HEK293 (cell line): Measurements from ENCODE around the gene STPG2.

Source experiments
- CTCF ChIA-PET: fragments of 350-600 bp; formaldehyde crosslinking; extraction: SDS; loops from one replicate; lab custom pipeline; 2021; ENCODE audit warnings: antibody characterized with exemption; lab: Yijun Ruan, JAX
- POLR2A ChIA-PET: fragments of 300-600 bp; formaldehyde crosslinking; extraction: SDS; loops from one replicate; lab custom pipeline; 2020; ENCODE audit warnings: antibody characterized with exemption, inconsistent platforms; lab: Yijun Ruan, JAX
- H3K27ac ChIP-seq: fragments of 200-500 bp; sonication (Bioruptor generic); 2 replicates; pipeline ENCODE4 v1.5.1; 2014; ENCODE audit warnings: low read depth, low read length, control low read depth, inconsistent platforms; ENCODE audit errors: extremely low read depth
- H3K36me3 ChIP-seq, 2 experiments: fragments of 200-500 bp in 1 of 2; sonication (Bioruptor generic) in 1 of 2; 1 replicate in 1 of 2; 2 replicates in 1 of 2; pipeline ENCODE4 v1.5.1; 2014 to 2017; ENCODE audit warnings: inconsistent platforms in 2 of 2, low read length in 2 of 2; ENCODE audit not compliant: control insufficient read depth in 2 of 2, insufficient read depth in 1 of 2
- H3K4me1 ChIP-seq: fragments of 200-500 bp; sonication (Bioruptor generic); 2 replicates; pipeline ENCODE4 v1.5.1; 2014; ENCODE audit warnings: mild to moderate bottlenecking, low read length, inconsistent platforms; ENCODE audit not compliant: control insufficient read depth, insufficient read depth
- H3K4me3 ChIP-seq: 2 replicates; pipeline ENCODE4 v1.5.1; 2011; ENCODE audit warnings: low read depth, mild to moderate bottlenecking, control low read depth, low read length, moderate library complexity
- H3K9me3 ChIP-seq: fragments of 200-500 bp; sonication (Bioruptor generic); 2 replicates; pipeline ENCODE4 v1.5.1; 2014; ENCODE audit warnings: low read depth, low read length, inconsistent platforms; ENCODE audit not compliant: control insufficient read depth, insufficient read depth
- GLIS1 ChIP-seq: fragments of 450-650 bp; formaldehyde crosslinking; IDR thresholded peaks from 2 replicates; pipeline ENCODE4 v1.5.1; 2016; ENCODE audit warnings: missing biosample characterization, missing genetic modification characterization
- REPIN1 ChIP-seq: fragments of 450-650 bp; formaldehyde crosslinking; IDR thresholded peaks from 2 replicates; pipeline ENCODE4 v1.5.1; 2017; ENCODE audit warnings: missing biosample characterization, missing genetic modification characterization, low read depth
- SP2 ChIP-seq: fragments of 450-650 bp; formaldehyde crosslinking; IDR thresholded peaks from 2 replicates; pipeline ENCODE4 v1.5.1; 2016; ENCODE audit warnings: missing biosample characterization, missing genetic modification characterization
- ZFP69B ChIP-seq: fragments of 450-650 bp; formaldehyde crosslinking; IDR thresholded peaks from 2 replicates; pipeline ENCODE4 v1.5.1; 2016; ENCODE audit warnings: missing biosample characterization, missing genetic modification characterization
- ZNF221 ChIP-seq: fragments of 450-650 bp; formaldehyde crosslinking; IDR thresholded peaks from 2 replicates; pipeline ENCODE4 v1.5.1; 2017; ENCODE audit warnings: missing biosample characterization, missing genetic modification characterization, borderline replicate concordance
- ZNF24 ChIP-seq: fragments of 450-650 bp; formaldehyde crosslinking; IDR thresholded peaks from 2 replicates; pipeline ENCODE4 v1.5.1; 2016; ENCODE audit warnings: missing biosample characterization, missing genetic modification characterization
- ZNF324 ChIP-seq: fragments of 450-650 bp; formaldehyde crosslinking; IDR thresholded peaks from 2 replicates; pipeline ENCODE4 v1.5.1; 2016; ENCODE audit warnings: missing biosample characterization, missing genetic modification characterization
- ZNF555 ChIP-seq: fragments of 450-650 bp; formaldehyde crosslinking; conservative IDR thresholded peaks from 2 replicates; pipeline ENCODE4 v1.5.1; 2017; ENCODE audit warnings: missing biosample characterization, mild to moderate bottlenecking, missing genetic modification characterization, inconsistent platforms
- ZNF561 ChIP-seq: fragments of 450-650 bp; IDR thresholded peaks from 2 replicates; pipeline ENCODE4 v1.5.1; 2018; ENCODE audit warnings: missing biosample characterization, missing genetic modification characterization, borderline replicate concordance
- ZNF777 ChIP-seq: fragments of 450-650 bp; formaldehyde crosslinking; IDR thresholded peaks from 2 replicates; pipeline ENCODE4 v1.5.1; 2017; ENCODE audit warnings: missing biosample characterization, missing genetic modification characterization, borderline replicate concordance
- ZXDB ChIP-seq: fragments of 450-650 bp; formaldehyde crosslinking; IDR thresholded peaks from 2 replicates; pipeline ENCODE4 v1.5.1; 2016; ENCODE audit warnings: missing biosample characterization, missing genetic modification characterization
- TF ChIP-seq, protein P1 (sequence below): fragments of 450-650 bp; formaldehyde crosslinking; IDR thresholded peaks from 2 replicates; pipeline ENCODE4 v1.5.1; 2016; ENCODE audit warnings: missing biosample characterization, missing genetic modification characterization
- TF ChIP-seq, protein P2 (sequence below): fragments of 450-650 bp; formaldehyde crosslinking; IDR thresholded peaks from 2 replicates; pipeline ENCODE4 v1.5.1; 2016; ENCODE audit warnings: missing biosample characterization, missing genetic modification characterization
- TF ChIP-seq, protein P3 (sequence below): fragments of 450-650 bp; formaldehyde crosslinking; IDR thresholded peaks from 2 replicates; pipeline ENCODE4 v1.5.1; 2016; ENCODE audit warnings: missing biosample characterization, missing genetic modification characterization
- TF ChIP-seq, protein P4 (sequence below): fragments of 450-650 bp; formaldehyde crosslinking; IDR thresholded peaks from 2 replicates; pipeline ENCODE4 v1.5.1; 2016; ENCODE audit warnings: missing biosample characterization, missing genetic modification characterization, borderline replicate concordance
- TF ChIP-seq, protein P5 (sequence below): fragments of 450-650 bp; formaldehyde crosslinking; IDR thresholded peaks from 2 replicates; pipeline ENCODE4 v1.5.1; 2016; ENCODE audit warnings: missing biosample characterization, missing genetic modification characterization

Gene STPG2

DNA sequence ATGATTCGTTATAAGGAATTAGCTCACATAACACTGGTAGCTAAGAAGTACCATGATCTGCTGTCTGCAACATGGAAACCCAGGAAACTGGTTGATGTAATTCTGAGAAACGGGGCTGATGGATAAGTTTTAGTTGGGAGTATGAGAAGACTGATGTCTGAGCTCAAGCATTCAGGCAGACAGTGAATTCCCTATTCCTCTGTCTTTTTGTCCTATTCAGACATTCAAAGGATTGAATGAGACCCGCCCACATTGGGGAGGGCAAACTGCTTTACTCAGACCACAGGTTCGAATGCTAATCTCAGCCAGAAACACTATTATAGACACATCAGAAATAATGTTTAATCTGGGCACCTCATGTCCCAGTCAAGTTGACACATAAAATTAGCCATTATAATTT lies 515.5 kb downstream of the STPG2 start:
- ChIA-PET POLR2A (no interaction called here), CTCF (no interaction called here)
- no peaks in the 10 kb centered on the region for H3K9me3 ChIP-seq
- no peak overlapping the region for H3K27ac ChIP-seq
- no peaks in the 10 kb centered on the region for H3K4me1 ChIP-seq
- H3K4me3 ChIP-seq: no peak overlapping the region
- TF ChIP-seq ZNF221: no peak
- no peak for TF ChIP-seq ZFP69B (tag by site-specific recombination)
- no peak for TF ChIP-seq REPIN1 (tag by site-specific recombination)
- TF ChIP-seq GLIS1: no peak
- TF ChIP-seq, protein P1, sequence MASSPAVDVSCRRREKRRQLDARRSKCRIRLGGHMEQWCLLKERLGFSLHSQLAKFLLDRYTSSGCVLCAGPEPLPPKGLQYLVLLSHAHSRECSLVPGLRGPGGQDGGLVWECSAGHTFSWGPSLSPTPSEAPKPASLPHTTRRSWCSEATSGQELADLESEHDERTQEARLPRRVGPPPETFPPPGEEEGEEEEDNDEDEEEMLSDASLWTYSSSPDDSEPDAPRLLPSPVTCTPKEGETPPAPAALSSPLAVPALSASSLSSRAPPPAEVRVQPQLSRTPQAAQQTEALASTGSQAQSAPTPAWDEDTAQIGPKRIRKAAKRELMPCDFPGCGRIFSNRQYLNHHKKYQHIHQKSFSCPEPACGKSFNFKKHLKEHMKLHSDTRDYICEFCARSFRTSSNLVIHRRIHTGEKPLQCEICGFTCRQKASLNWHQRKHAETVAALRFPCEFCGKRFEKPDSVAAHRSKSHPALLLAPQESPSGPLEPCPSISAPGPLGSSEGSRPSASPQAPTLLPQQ: no peak
- TF ChIP-seq, protein P2, sequence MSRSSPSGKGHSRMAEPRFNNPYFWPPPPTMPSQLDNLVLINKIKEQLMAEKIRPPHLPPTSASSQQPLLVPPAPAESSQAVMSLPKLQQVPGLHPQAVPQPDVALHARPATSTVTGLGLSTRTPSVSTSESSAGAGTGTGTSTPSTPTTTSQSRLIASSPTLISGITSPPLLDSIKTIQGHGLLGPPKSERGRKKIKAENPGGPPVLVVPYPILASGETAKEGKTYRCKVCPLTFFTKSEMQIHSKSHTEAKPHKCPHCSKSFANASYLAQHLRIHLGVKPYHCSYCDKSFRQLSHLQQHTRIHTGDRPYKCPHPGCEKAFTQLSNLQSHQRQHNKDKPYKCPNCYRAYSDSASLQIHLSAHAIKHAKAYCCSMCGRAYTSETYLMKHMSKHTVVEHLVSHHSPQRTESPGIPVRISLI (tag by site-specific recombination): no peak
- TF ChIP-seq, protein P3, sequence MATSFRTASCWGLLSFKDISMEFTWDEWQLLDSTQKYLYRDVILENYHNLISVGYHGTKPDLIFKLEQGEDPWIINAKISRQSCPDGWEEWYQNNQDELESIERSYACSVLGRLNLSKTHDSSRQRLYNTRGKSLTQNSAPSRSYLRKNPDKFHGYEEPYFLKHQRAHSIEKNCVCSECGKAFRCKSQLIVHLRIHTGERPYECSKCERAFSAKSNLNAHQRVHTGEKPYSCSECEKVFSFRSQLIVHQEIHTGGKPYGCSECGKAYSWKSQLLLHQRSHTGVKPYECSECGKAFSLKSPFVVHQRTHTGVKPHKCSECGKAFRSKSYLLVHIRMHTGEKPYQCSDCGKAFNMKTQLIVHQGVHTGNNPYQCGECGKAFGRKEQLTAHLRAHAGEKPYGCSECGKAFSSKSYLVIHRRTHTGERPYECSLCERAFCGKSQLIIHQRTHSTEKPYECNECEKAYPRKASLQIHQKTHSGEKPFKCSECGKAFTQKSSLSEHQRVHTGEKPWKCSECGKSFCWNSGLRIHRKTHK (tag by site-specific recombination): no peak
- TF ChIP-seq, protein P4, sequence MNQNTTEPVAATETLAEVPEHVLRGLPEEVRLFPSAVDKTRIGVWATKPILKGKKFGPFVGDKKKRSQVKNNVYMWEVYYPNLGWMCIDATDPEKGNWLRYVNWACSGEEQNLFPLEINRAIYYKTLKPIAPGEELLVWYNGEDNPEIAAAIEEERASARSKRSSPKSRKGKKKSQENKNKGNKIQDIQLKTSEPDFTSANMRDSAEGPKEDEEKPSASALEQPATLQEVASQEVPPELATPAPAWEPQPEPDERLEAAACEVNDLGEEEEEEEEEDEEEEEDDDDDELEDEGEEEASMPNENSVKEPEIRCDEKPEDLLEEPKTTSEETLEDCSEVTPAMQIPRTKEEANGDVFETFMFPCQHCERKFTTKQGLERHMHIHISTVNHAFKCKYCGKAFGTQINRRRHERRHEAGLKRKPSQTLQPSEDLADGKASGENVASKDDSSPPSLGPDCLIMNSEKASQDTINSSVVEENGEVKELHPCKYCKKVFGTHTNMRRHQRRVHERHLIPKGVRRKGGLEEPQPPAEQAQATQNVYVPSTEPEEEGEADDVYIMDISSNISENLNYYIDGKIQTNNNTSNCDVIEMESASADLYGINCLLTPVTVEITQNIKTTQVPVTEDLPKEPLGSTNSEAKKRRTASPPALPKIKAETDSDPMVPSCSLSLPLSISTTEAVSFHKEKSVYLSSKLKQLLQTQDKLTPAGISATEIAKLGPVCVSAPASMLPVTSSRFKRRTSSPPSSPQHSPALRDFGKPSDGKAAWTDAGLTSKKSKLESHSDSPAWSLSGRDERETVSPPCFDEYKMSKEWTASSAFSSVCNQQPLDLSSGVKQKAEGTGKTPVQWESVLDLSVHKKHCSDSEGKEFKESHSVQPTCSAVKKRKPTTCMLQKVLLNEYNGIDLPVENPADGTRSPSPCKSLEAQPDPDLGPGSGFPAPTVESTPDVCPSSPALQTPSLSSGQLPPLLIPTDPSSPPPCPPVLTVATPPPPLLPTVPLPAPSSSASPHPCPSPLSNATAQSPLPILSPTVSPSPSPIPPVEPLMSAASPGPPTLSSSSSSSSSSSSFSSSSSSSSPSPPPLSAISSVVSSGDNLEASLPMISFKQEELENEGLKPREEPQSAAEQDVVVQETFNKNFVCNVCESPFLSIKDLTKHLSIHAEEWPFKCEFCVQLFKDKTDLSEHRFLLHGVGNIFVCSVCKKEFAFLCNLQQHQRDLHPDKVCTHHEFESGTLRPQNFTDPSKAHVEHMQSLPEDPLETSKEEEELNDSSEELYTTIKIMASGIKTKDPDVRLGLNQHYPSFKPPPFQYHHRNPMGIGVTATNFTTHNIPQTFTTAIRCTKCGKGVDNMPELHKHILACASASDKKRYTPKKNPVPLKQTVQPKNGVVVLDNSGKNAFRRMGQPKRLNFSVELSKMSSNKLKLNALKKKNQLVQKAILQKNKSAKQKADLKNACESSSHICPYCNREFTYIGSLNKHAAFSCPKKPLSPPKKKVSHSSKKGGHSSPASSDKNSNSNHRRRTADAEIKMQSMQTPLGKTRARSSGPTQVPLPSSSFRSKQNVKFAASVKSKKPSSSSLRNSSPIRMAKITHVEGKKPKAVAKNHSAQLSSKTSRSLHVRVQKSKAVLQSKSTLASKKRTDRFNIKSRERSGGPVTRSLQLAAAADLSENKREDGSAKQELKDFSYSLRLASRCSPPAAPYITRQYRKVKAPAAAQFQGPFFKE: no peak
- no peak for TF ChIP-seq ZNF561 (tag by site-specific recombination)
- TF ChIP-seq, protein P5, sequence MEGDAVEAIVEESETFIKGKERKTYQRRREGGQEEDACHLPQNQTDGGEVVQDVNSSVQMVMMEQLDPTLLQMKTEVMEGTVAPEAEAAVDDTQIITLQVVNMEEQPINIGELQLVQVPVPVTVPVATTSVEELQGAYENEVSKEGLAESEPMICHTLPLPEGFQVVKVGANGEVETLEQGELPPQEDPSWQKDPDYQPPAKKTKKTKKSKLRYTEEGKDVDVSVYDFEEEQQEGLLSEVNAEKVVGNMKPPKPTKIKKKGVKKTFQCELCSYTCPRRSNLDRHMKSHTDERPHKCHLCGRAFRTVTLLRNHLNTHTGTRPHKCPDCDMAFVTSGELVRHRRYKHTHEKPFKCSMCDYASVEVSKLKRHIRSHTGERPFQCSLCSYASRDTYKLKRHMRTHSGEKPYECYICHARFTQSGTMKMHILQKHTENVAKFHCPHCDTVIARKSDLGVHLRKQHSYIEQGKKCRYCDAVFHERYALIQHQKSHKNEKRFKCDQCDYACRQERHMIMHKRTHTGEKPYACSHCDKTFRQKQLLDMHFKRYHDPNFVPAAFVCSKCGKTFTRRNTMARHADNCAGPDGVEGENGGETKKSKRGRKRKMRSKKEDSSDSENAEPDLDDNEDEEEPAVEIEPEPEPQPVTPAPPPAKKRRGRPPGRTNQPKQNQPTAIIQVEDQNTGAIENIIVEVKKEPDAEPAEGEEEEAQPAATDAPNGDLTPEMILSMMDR: no peak
- no peak for TF ChIP-seq SP2 (tag by site-specific recombination)
- TF ChIP-seq ZNF777 (tag by site-specific recombination): no peak
- no peak for TF ChIP-seq ZNF24 (tag by site-specific recombination)
- TF ChIP-seq ZNF324 (tag by site-specific recombination): no peak
- TF ChIP-seq ZNF555: no peak
- TF ChIP-seq ZXDB (tag by site-specific recombination): no peak
- H3K36me3 ChIP-seq: no peaks in the 10 kb centered on the region
